Measurements from ENCODE around the gene PPP4C. TPM values are rescaled to one million over a fixed set of nuclear protein-coding genes. Genes with fewer than 3 reads are reported as not detected.

PPP4C gene
- total RNA-seq, 4 donors from 2014 or later, result 41.2 to 58.5 (median 48.6) TPM

- ATAC-seq, result peak; percentile 11
- Histone ChIP-seq H3K9me3 (no peaks in the 10 kb centered on the region), H3K36me3 (peaks cover 0 to 45% of the 10 kb centered on the region in 2 donors), H3K4me1 (peaks cover 0 to 67% (median 37%) of the 10 kb centered on the region in 3 donors), H3K27ac (peak overlapping the region; percentile 97 to 99 (median 97)), H3K27me3 (no peaks in the 10 kb centered on the region), H3K4me3 (peak overlapping the region; percentile 88 to 96)
- no peak for TF ChIP-seq CTCF (IDR thresholded peaks at IDR 0.05)
- TF ChIP-seq POLR2A (IDR thresholded peaks at IDR 0.05), result no peak
- TF ChIP-seq EP300 (IDR thresholded peaks at IDR 0.05), result no peak
- no peak for TF ChIP-seq POLR2AphosphoS5 (IDR thresholded peaks at IDR 0.05)
- 0% methylated on average over 11 of the region's 44 CpGs; no CpG with 5 or more reads in 1 of the 2 donors for whole genome bisulfite sequencing, 2 donors (ENCODE audit: low coverage in 1 of 2)
Measured at GRCh38 chr16:30065943-30066760, 9.6 kb upstream of the PPP4C start.

- no peak for ATAC-seq
- 20% methylated on average over 2 of the region's 21 CpGs for WGBS, 2 donors (ENCODE audit: low coverage in 1 of 2)
Measured at GRCh38 chr16:30066761-30067583, 8.8 kb upstream of the PPP4C start.

GRCh38 chr16:30067584-30067916, 8.2 kb upstream of the PPP4C start:
- H3K27me3 ChIP-seq, result no peaks in the 10 kb centered on the region
- H3K36me3 ChIP-seq, result peaks cover 0 to 59% of the 10 kb centered on the region in 2 donors
- peak overlapping the region; percentile 88 to 96 for H3K4me3 ChIP-seq
- WGBS, 2 donors (ENCODE audit: low coverage in 1 of 2), result 33 to 51% methylated on average over 1 to 4 of the region's 6 CpGs
- no peaks in the 10 kb centered on the region for H3K9me3 ChIP-seq
- no peak for TF ChIP-seq POLR2AphosphoS5 (IDR thresholded peaks at IDR 0.05)
- TF ChIP-seq CTCF (IDR thresholded peaks at IDR 0.05), result no peak
- TF ChIP-seq EP300 (IDR thresholded peaks at IDR 0.05), result no peak
- TF ChIP-seq POLR2A (IDR thresholded peaks at IDR 0.05), result no peak
- peak overlapping the region in 3 of 4 donors; percentile 97 to 99 (median 97) for H3K27ac ChIP-seq
- H3K4me1 ChIP-seq, result peaks cover 0 to 71% (median 37%) of the 10 kb centered on the region in 3 donors
- no peak for ATAC-seq

More at GRCh38 chr16:30066761-30067583, 8.8 kb upstream of the PPP4C start:
- Histone ChIP-seq H3K4me1 (peaks cover 0 to 73% (median 37%) of the 10 kb centered on the region in 3 donors), H3K9me3 (no peaks in the 10 kb centered on the region), H3K4me3 (peak overlapping the region; percentile 88 to 96), H3K36me3 (peaks cover 0 to 54% of the 10 kb centered on the region in 2 donors), H3K27ac (peak overlapping the region; percentile 97 to 99 (median 97)), H3K27me3 (no peaks in the 10 kb centered on the region)
- TF ChIP-seq EP300 (IDR thresholded peaks at IDR 0.05) (no peak), POLR2AphosphoS5 (IDR thresholded peaks at IDR 0.05) (no peak), CTCF (IDR thresholded peaks at IDR 0.05) (no peak), POLR2A (IDR thresholded peaks at IDR 0.05) (no peak)

- Histone ChIP-seq H3K9me3 (no peaks in the 10 kb centered on the region), H3K4me3 (peak overlapping the region in 1 of 2 donors; percentile 96), H3K4me1 (peaks cover 0 to 63% (median 34%) of the 10 kb centered on the region in 3 donors), H3K36me3 (peaks cover 0 to 67% of the 10 kb centered on the region in 2 donors), H3K27ac (peak overlapping the region; percentile 4 to 99 (median 88)), H3K27me3 (no peaks in the 10 kb centered on the region)
- WGBS, 2 donors (ENCODE audit: low coverage in 1 of 2), result 64 to 100% methylated on average over 4 to 9 of the region's 9 CpGs
- ATAC-seq, result no peak
- TF ChIP-seq POLR2AphosphoS5 (IDR thresholded peaks at IDR 0.05) (no peak), POLR2A (IDR thresholded peaks at IDR 0.05) (no peak), CTCF (IDR thresholded peaks at IDR 0.05) (no peak), EP300 (IDR thresholded peaks at IDR 0.05) (no peak)
Measured at GRCh38 chr16:30068333-30068732, 7.5 kb upstream of the PPP4C start.

Measured in gastroesophageal sphincter (tissue), 4 donors.